Measurements from ENCODE around the gene SEC16A.

SEC16A gene

DNA sequence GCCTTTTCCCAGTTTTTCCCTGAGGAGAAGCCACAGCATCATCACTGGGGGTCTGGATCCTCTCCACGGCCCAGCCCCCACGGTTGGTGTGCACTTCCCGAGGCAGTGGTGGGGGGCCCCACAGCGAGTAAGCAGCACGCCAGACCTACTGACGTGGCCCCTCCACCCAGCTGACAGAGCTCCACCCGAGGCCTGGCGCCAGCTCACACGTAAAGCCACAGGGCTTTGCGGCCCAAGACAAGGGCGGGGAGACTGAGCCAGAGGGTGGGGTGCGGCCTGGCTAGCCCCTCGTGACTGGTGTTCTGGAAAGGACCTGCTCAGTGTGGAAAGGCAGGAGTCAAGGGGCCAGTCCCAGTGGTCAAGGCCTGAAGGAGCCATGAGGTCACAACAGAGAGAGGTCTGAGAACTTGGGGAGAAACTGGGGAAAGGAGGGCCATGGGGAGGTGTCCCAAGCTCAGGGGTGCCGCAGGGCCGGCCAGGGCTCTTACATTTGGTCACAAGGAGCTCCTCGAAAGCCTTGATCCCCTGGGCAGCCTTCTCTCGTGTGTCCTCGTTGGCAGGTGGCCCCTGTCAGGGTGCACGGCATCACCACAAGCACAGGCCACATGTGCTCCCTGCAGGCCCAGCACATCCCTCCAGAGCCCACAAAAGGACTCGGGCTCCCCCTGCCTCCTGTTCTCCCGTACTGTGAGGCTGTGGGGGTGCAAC is 88.4 kb downstream of the SEC16A start:
- no peak for DNase-seq

DNA sequence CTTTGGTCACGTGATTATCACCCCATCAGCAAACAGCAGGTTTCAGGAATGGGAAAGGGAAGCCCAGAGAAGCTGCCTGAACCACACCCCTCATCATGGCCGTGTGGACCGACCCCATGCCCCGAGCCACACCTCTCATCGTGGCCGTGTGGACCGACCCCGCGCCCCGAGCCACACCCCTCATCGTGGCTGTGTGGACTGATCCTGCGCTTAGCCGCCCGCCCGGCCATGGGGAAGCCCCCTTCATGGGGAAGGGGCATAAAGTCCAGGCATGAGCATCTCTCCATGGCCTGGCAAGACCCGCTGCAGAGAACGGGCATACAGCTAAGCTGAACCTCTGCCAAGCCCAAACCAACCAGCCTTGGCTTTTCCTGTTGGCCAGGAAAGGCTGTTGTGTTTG is 89.3 kb downstream of the SEC16A start:
- no peak for DNase-seq

DNA sequence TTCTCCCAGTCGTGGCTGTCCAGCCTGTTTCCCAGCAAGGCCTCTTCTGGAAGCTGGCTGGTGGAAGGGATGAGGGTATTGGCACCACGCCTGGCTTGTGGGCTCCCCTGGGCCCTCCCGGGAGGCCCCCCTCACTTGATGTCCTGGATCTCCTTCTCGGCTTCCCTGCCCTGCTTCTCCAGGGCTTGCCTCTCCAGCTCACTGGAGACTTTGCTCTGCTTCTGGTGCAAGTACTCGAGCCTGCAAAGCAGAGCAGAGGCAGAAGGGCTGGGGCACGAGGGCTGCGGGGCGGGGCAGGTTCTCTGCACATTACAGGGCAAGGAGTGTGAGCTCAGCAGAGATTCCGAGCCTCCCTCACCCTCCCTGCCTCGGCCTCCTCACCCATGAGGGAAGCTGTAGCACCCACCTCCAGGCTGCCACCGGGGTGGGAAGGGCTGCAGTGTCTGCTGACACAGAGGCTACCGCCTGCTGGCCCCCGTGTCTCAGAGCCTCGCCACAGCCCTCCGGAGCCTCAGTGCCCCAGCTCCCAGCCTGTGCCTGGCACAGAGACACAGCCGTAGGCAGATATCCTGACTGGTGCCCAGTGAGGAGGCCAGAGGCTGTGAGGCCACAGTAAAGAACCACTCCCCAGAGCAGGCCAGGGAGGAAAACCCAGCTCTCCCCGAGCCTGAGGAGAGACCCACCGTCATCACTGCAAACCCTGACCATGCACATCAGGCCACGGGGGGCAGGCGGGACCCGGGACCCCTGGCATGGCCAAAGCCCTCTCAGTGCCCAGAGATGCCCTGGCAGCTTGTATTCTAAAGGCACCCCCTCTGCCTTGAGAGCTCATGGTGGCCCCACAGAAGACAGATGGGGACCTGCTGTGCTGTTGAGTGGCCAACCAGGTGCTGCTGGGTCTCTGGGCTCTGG is 90.0 kb downstream of the SEC16A start:
- DNase-seq: no peak

DNA sequence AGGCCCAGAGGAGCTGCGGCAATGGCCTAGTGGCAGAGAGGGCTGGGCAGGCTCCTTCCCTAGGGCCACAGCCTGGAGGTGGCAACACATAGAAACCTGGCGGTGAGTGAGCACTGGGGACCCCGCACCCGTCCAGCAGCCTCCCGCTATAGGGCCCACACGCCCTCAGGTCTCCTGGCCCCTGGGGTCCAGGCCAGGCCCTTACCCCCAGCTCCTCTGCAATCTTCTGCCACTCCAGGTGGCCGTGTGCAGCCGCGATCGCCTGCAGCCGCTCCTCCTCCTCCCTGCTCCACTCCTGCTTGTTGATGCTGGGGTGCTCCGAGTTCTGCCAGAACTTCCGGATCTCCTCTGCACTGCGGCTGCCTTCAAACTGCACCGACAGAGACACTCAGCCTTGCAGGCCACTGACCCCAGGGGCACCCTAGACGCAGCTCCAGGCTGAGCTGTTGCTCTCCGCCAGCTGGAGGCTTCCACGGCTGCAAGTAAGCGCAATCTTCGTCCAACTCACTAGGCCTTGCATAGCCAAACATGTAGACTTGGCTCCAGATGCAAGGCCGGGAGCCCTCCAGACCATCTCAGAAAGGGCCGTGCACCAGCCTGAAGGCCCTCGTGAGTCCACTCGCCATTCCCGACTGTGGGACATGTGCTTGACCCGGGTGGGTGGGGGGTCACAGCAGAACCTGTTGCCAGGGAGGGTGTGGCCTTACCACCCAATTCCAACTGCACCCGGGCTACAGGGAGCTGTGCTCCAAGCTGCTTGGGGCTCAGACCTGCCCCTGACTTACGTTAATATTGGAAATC is 90.9 kb downstream of the SEC16A start:
- DNase-seq: no peak
